ENCODE measurements around the gene RIPOR2.
A peak's percentile ranks its signal among the peaks of the same experiment; 100 is the strongest.

The RIPOR2 gene

DNA sequence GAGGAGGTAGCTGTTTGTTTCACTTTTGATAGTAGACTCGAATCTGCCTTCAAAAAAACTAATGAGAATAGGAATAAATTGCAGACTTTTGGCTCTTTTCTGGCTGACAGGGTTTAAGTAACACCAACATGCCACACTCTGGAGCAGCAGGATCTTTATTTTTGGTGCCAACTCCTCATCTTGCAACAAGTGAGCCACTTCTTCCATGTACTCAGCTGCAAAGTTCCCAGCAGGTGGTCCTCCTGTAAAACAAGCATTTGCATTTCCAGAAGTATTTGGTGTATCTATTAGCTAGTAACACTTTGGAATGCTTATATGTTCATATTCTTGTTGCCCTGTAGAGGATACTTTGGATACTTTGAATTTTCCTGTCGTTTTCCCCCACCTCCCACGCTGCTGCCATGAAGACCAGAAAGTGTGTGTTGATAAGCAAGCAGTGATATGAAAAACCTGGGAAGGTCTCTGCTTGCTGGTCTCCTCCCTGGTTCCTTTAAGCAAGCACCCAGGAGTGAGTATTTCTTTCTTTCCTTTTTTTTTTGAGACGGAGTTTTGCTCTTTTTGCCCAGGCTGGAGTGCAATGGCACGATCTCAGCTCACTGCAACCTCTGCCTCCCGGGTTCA, 138.1 kb downstream of the RIPOR2 start:
- no peak overlapping the region for H3K4me3 ChIP-seq (ENCODE audit: low read depth, low read length)
- CTCF ChIA-PET, result interaction anchor here (0.6 kb wide), 1 partner anchor 284 kb away, joined by 3 read pairs; no protein-coding TSS in a partner anchor
- POLR2A ChIA-PET, result no interaction called here
- 0 out of 2 replicates have a peak, but pooled peaks have one; percentile 26 for TF ChIP-seq SCRT1 (tag by site-specific recombination; IDR thresholded peaks at IDR 0.05; ENCODE audit: borderline replicate concordance)
- TF ChIP-seq ZNF157 (tag by site-specific recombination; IDR thresholded peaks at IDR 0.05), result no peak
- peak; percentile 77 for TF ChIP-seq SCRT2 (tag by site-specific recombination; IDR thresholded peaks at IDR 0.05)
- no peak for TF ChIP-seq ZSCAN23 (tag by site-specific recombination; IDR thresholded peaks at IDR 0.05)
- H3K27ac ChIP-seq (ENCODE audit: extremely low read depth, low read depth, low read length), result no peak overlapping the region
- H3K4me1 ChIP-seq (ENCODE audit: control insufficient read depth, insufficient read depth, low read length), result no peaks in the 10 kb centered on the region
- no peaks in the 10 kb centered on the region for H3K9me3 ChIP-seq (ENCODE audit: control insufficient read depth, insufficient read depth, low read depth, low read length)
- no peaks in the 10 kb centered on the region for H3K36me3 ChIP-seq (ENCODE audit: control insufficient read depth in 2 of 2, insufficient read depth in 1 of 2, low read length in 2 of 2)

- H3K27ac ChIP-seq (ENCODE audit: extremely low read depth, low read depth, low read length), result no peak overlapping the region
- H3K4me3 ChIP-seq (ENCODE audit: low read depth, low read length), result no peak overlapping the region
- CTCF ChIA-PET, result interaction anchor here (0.6 kb wide), 1 partner anchor 283 kb away, joined by 3 read pairs; no protein-coding TSS in a partner anchor
- TF ChIP-seq ZNF169 (tag by site-specific recombination; IDR thresholded peaks at IDR 0.05) (no peak), ZEB2 (tag by site-specific recombination; IDR thresholded peaks at IDR 0.05) (no peak), ZBTB48 (tag by site-specific recombination; IDR thresholded peaks at IDR 0.05) (no peak), REPIN1 (tag by site-specific recombination; IDR thresholded peaks at IDR 0.05; ENCODE audit: low read depth) (no peak), ZNF660 (tag by site-specific recombination; IDR thresholded peaks at IDR 0.05) (no peak), HOXC10 (CRISPR knock-in tag; IDR thresholded peaks at IDR 0.05) (no peak), GLIS2 (tag by site-specific recombination; IDR thresholded peaks at IDR 0.05) (no peak), YY1 (tag by site-specific recombination; IDR thresholded peaks at IDR 0.05) (no peak), ZNF654 (tag by site-specific recombination; IDR thresholded peaks at IDR 0.05; ENCODE audit: low read depth) (no peak)
- TF ChIP-seq, protein P1, sequence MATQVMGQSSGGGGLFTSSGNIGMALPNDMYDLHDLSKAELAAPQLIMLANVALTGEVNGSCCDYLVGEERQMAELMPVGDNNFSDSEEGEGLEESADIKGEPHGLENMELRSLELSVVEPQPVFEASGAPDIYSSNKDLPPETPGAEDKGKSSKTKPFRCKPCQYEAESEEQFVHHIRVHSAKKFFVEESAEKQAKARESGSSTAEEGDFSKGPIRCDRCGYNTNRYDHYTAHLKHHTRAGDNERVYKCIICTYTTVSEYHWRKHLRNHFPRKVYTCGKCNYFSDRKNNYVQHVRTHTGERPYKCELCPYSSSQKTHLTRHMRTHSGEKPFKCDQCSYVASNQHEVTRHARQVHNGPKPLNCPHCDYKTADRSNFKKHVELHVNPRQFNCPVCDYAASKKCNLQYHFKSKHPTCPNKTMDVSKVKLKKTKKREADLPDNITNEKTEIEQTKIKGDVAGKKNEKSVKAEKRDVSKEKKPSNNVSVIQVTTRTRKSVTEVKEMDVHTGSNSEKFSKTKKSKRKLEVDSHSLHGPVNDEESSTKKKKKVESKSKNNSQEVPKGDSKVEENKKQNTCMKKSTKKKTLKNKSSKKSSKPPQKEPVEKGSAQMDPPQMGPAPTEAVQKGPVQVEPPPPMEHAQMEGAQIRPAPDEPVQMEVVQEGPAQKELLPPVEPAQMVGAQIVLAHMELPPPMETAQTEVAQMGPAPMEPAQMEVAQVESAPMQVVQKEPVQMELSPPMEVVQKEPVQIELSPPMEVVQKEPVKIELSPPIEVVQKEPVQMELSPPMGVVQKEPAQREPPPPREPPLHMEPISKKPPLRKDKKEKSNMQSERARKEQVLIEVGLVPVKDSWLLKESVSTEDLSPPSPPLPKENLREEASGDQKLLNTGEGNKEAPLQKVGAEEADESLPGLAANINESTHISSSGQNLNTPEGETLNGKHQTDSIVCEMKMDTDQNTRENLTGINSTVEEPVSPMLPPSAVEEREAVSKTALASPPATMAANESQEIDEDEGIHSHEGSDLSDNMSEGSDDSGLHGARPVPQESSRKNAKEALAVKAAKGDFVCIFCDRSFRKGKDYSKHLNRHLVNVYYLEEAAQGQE (tag by site-specific recombination; IDR thresholded peaks at IDR 0.05), result no peak
- H3K9me3 ChIP-seq (ENCODE audit: control insufficient read depth, insufficient read depth, low read depth, low read length), result no peaks in the 10 kb centered on the region
- H3K36me3 ChIP-seq (ENCODE audit: control insufficient read depth in 2 of 2, insufficient read depth in 1 of 2, low read length in 2 of 2), result peaks cover 0 to 2% of the 10 kb centered on the region in 2 experiments; a peak in 1 of 3 replicates
- no peaks in the 10 kb centered on the region for H3K4me1 ChIP-seq (ENCODE audit: control insufficient read depth, insufficient read depth, low read length)
- POLR2A ChIA-PET, result no interaction called here
Measured at GRCh38 chr6:24796616-24797290, 139.0 kb downstream of the RIPOR2 start.

- Histone ChIP-seq H3K4me3 (ENCODE audit: low read depth, low read length) (no peak overlapping the region), H3K36me3 (ENCODE audit: control insufficient read depth in 2 of 2, insufficient read depth in 1 of 2, low read length in 2 of 2) (peaks cover 0 to 9% of the 10 kb centered on the region in 2 experiments; a peak in 1 of 3 replicates), H3K27ac (ENCODE audit: extremely low read depth, low read depth, low read length) (no peak overlapping the region), H3K4me1 (ENCODE audit: control insufficient read depth, insufficient read depth, low read length) (no peaks in the 10 kb centered on the region), H3K9me3 (ENCODE audit: control insufficient read depth, insufficient read depth, low read depth, low read length) (no peaks in the 10 kb centered on the region)
- CTCF ChIA-PET, result interaction anchor here (0.7 to 0.8 kb wide), 2 partner anchors 223 to 779 kb away, joined by 3 to 6 read pairs; no protein-coding TSS in a partner anchor
- POLR2A ChIA-PET, result interaction anchor here (1.4 kb wide), 1 partner anchor 10 kb away, joined by 3 read pairs; no protein-coding TSS in a partner anchor
- TF ChIP-seq ZNF140 (tag by site-specific recombination; IDR thresholded peaks at IDR 0.05) (no peak), ZNF654 (tag by site-specific recombination; IDR thresholded peaks at IDR 0.05; ENCODE audit: low read depth) (no peak), GLI4 (tag by site-specific recombination; IDR thresholded peaks at IDR 0.05) (no peak), ZNF138 (tag by site-specific recombination; IDR thresholded peaks at IDR 0.05; ENCODE audit: borderline replicate concordance) (no peak), RBAK (tag by site-specific recombination; IDR thresholded peaks at IDR 0.05) (no peak)
- TF ChIP-seq, protein P2, sequence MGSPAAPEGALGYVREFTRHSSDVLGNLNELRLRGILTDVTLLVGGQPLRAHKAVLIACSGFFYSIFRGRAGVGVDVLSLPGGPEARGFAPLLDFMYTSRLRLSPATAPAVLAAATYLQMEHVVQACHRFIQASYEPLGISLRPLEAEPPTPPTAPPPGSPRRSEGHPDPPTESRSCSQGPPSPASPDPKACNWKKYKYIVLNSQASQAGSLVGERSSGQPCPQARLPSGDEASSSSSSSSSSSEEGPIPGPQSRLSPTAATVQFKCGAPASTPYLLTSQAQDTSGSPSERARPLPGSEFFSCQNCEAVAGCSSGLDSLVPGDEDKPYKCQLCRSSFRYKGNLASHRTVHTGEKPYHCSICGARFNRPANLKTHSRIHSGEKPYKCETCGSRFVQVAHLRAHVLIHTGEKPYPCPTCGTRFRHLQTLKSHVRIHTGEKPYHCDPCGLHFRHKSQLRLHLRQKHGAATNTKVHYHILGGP (tag by site-specific recombination; IDR thresholded peaks at IDR 0.05), result no peak
- TF ChIP-seq, protein P3, sequence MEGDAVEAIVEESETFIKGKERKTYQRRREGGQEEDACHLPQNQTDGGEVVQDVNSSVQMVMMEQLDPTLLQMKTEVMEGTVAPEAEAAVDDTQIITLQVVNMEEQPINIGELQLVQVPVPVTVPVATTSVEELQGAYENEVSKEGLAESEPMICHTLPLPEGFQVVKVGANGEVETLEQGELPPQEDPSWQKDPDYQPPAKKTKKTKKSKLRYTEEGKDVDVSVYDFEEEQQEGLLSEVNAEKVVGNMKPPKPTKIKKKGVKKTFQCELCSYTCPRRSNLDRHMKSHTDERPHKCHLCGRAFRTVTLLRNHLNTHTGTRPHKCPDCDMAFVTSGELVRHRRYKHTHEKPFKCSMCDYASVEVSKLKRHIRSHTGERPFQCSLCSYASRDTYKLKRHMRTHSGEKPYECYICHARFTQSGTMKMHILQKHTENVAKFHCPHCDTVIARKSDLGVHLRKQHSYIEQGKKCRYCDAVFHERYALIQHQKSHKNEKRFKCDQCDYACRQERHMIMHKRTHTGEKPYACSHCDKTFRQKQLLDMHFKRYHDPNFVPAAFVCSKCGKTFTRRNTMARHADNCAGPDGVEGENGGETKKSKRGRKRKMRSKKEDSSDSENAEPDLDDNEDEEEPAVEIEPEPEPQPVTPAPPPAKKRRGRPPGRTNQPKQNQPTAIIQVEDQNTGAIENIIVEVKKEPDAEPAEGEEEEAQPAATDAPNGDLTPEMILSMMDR (tag by site-specific recombination; IDR thresholded peaks at IDR 0.05), result no peak
- TF ChIP-seq, protein P4, sequence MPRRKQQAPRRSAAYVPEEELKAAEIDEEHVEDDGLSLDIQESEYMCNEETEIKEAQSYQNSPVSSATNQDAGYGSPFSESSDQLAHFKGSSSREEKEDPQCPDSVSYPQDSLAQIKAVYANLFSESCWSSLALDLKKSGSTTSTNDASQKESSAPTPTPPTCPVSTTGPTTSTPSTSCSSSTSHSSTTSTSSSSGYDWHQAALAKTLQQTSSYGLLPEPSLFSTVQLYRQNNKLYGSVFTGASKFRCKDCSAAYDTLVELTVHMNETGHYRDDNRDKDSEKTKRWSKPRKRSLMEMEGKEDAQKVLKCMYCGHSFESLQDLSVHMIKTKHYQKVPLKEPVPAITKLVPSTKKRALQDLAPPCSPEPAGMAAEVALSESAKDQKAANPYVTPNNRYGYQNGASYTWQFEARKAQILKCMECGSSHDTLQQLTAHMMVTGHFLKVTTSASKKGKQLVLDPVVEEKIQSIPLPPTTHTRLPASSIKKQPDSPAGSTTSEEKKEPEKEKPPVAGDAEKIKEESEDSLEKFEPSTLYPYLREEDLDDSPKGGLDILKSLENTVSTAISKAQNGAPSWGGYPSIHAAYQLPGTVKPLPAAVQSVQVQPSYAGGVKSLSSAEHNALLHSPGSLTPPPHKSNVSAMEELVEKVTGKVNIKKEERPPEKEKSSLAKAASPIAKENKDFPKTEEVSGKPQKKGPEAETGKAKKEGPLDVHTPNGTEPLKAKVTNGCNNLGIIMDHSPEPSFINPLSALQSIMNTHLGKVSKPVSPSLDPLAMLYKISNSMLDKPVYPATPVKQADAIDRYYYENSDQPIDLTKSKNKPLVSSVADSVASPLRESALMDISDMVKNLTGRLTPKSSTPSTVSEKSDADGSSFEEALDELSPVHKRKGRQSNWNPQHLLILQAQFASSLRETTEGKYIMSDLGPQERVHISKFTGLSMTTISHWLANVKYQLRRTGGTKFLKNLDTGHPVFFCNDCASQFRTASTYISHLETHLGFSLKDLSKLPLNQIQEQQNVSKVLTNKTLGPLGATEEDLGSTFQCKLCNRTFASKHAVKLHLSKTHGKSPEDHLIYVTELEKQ (tag by site-specific recombination; IDR thresholded peaks at IDR 0.05; ENCODE audit: borderline replicate concordance), result no peak
Measured at GRCh38 chr6:24795106-24795505, 140.7 kb downstream of the RIPOR2 start.

Data from HEK293 (cell line).